ENCODE measurements around the gene OR52N1. TPM values are rescaled to one million over a fixed set of nuclear protein-coding genes. Genes with fewer than 3 reads are reported as not detected.

Gene OR52N1
- total and polyA plus RNA-seq, 9 of the 15 experiments (the other 6 are each of a cell fraction or from before 2014, with no cell fraction given): not detected

- Histone ChIP-seq H3K79me2 (ENCODE audit: control insufficient read depth, insufficient read depth, low read length) (no peaks in the 10 kb centered on the region), H3K4me1 (replicated peaks in 1 of 2; ENCODE audit: control insufficient read depth in 2 of 2, insufficient read depth in 2 of 2, low read length in 2 of 2) (no peaks in the 10 kb centered on the region), H4K20me1 (replicated peaks; ENCODE audit: control insufficient read depth, insufficient read depth, low read length) (no peaks in the 10 kb centered on the region), H3K9ac (ENCODE audit: insufficient read depth in 1 of 2, low read depth in 2 of 2, low read length in 2 of 2) (no peak overlapping the region), H3K4me2 (ENCODE audit: insufficient read depth, low read length) (no peak overlapping the region), H3K36me3 (ENCODE audit: control insufficient read depth, insufficient read depth, low read length) (no peaks in the 10 kb centered on the region), H3K4me3 (no peak overlapping the region), H3K9me3 (replicated peaks; ENCODE audit: control insufficient read depth, insufficient read depth, low read depth, low read length) (peaks cover 4% of the 10 kb centered on the region; the same call in 1 of the 2 replicates), H2AFZ (ENCODE audit: low read depth, low read length) (no peak overlapping the region), H3K9me1 (ENCODE audit: control insufficient read depth, insufficient read depth, low read length) (no peaks in the 10 kb centered on the region), H3K27me3 (ENCODE audit: control insufficient read depth in 2 of 2, insufficient read depth in 2 of 2, low read length in 2 of 2) (peaks cover 0 to 2% of the 10 kb centered on the region in 2 experiments; a peak in 2 of 5 replicates), H3K27ac (ENCODE audit: extremely low read depth, low read depth, low read length) (no peak overlapping the region)
- intact Hi-C loops (cut with micrococcal nuclease) (no loop called here), in situ Hi-C loops (cut with MboI) (no loop called here)
- ChIA-PET POLR2A (no interaction called here), CTCF (ENCODE audit: low intra/inter-chr PET ratio) (no interaction called here)
- DNase-seq (ENCODE audit: extremely low read depth in 1 of 4, low spot score in 3 of 4) (no peak), FAIRE-seq (no peak), ATAC-seq (no peak)
- BruUV-seq (replicated peaks): no TSS peak
- TF ChIP-seq ZNF668 (CRISPR knock-in tag; IDR thresholded peaks at IDR 0.05) (no peak), SETDB1 (IDR thresholded peaks at IDR 0.05; ENCODE audit: low read length) (no peak), ZNF41 (CRISPR knock-in tag; conservative IDR thresholded peaks at IDR 0.05) (no peak), ZBTB1 (CRISPR knock-in tag; IDR thresholded peaks at IDR 0.05; ENCODE audit: borderline replicate concordance, low read depth) (no peak), KDM1A (IDR thresholded peaks at IDR 0.05) (no peak), GATAD2A (IDR thresholded peaks at IDR 0.05) (no peak), ZNF76 (CRISPR knock-in tag; IDR thresholded peaks at IDR 0.05; ENCODE audit: borderline replicate concordance) (no peak), SMARCB1 (IDR thresholded peaks at IDR 0.05; ENCODE audit: insufficient read length, low read depth) (no peak), ZNF449 (CRISPR knock-in tag; IDR thresholded peaks at IDR 0.05) (no peak)
- TF ChIP-seq, protein P1, sequence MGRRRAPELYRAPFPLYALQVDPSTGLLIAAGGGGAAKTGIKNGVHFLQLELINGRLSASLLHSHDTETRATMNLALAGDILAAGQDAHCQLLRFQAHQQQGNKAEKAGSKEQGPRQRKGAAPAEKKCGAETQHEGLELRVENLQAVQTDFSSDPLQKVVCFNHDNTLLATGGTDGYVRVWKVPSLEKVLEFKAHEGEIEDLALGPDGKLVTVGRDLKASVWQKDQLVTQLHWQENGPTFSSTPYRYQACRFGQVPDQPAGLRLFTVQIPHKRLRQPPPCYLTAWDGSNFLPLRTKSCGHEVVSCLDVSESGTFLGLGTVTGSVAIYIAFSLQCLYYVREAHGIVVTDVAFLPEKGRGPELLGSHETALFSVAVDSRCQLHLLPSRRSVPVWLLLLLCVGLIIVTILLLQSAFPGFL (CRISPR knock-in tag; IDR thresholded peaks at IDR 0.05): no peak
- 4% methylated on average over 6 of the region's 6 CpGs for WGBS (ENCODE audit: insufficient coverage, low coverage, missing lambda C conversion rate)
Observed at GRCh38 chr11:5737670-5738392, 53.2 kb downstream of the OR52N1 start.
